MG63 (cell line): ENCODE data around the gene C7orf57. TPM values are rescaled to one million over a fixed set of nuclear protein-coding genes. Genes with fewer than 3 reads are reported as not detected.

Source experiments
- DNase-seq: peaks from one replicate; pipeline ENCODE4 v3.0.0-alpha.2; 2020
- H3K27me3 ChIP-seq: fragments of 250-450 bp; sonication (Bioruptor Pico); 2 replicates; pipeline ENCODE4 v1.5.1; 2020; ENCODE audit warnings: mild to moderate bottlenecking, moderate library complexity
- H3K36me3 ChIP-seq: fragments of 250-450 bp; sonication (Bioruptor Pico); 2 replicates; pipeline ENCODE4 v1.5.1; 2020; ENCODE audit warnings: mild to moderate bottlenecking, moderate library complexity
- H3K4me3 ChIP-seq: fragments of 250-450 bp; sonication (Bioruptor Pico); 2 replicates; pipeline ENCODE4 v1.5.1; 2020; ENCODE audit warnings: mild to moderate bottlenecking, moderate library complexity
- H3K9me3 ChIP-seq: fragments of 250-450 bp; sonication (Bioruptor Pico); 2 replicates; pipeline ENCODE4 v1.5.1; 2020; ENCODE audit warnings: mild to moderate bottlenecking, moderate library complexity
- total RNA-seq: library from RNA; depleted of rRNA; stranded (reverse); fragments of >200 nt; shearing (Covaris generic); gene quantifications from 2 replicates; pipeline ENCODE4 v1.2.3, GENCODE V29; 2014; ENCODE audit warnings: low replicate concordance; rRNA removed

C7orf57 gene
- total RNA-seq, 1 experiment from 2014 or later: 0.23 TPM

- H3K36me3 ChIP-seq: no peaks in the 10 kb centered on the region
- no peaks in the 10 kb centered on the region for H3K27me3 ChIP-seq
- H3K4me3 ChIP-seq: no peak overlapping the region
- H3K9me3 ChIP-seq: no peaks in the 10 kb centered on the region
- no peak for DNase-seq
Observed at GRCh38 chr7:48110868-48111267, 75.5 kb downstream of the C7orf57 start.

Other genes with a start within 250 kb of the C7orf57 start
- gene PKD1L1, start 87.1 kb upstream of the C7orf57 start, total RNA-seq: 0.13 and 0.79 TPM in 2 replicates
- 3.1 and 17.7 TPM in 2 replicates for gene HUS1, start 55.9 kb upstream of the C7orf57 start, total RNA-seq
- gene SUN3, start 6.4 kb upstream of the C7orf57 start, total RNA-seq: not detected in 2 replicates
- 4.9 and 6.2 TPM in 2 replicates for gene UPP1, start 53.7 kb downstream of the C7orf57 start, total RNA-seq
- not detected in 2 replicates for gene ABCA13, start 135.9 kb downstream of the C7orf57 start, total RNA-seq